ENCODE data around the gene MREG.
A peak's percentile ranks its signal among the peaks of the same experiment; 100 is the strongest.

The MREG gene, protein sequence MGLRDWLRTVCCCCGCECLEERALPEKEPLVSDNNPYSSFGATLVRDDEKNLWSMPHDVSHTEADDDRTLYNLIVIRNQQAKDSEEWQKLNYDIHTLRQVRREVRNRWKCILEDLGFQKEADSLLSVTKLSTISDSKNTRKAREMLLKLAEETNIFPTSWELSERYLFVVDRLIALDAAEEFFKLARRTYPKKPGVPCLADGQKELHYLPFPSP

DNA sequence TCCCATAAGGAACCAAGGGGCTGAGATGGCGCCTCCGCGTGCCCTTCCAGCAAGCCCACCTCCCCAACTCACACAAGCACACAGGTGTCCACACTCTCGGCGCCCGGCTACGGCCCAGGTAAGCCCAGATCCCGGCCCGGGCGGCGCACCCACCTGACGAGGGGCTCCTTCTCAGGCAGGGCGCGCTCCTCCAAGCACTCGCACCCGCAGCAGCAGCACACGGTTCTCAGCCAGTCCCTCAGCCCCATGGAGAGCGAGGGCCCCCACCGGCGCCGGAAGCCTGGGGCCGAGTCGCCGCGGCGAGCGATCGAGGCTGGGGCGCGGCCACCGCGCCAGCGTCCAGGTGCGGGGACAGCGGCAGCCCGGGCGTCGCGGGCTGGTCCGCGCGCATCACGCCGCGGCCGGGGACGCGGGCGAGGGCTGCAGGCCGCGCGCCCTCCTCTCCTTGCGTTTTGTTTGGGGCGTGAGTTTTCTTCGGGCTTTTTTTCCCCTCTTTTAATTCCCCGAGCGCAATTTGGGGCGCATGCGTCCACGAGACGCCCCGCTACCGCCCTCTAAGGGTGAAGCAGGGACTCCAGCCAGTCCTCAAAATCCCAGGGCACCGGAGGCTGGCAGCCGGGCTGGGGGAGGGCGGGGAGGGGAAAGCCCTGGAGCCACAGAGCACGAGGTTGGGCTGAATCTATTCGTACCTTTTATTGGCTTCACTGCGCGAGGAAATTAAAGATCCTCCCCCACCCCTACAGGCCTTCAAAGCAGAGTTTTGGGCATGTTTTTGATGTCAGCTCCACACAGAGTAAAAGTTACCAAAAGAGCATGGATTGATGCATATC, at the start of gene MREG:
Gene MREG, minus strand, starts transcription at position 472 of the 830 bp plus-strand sequence. Its CDS starts 224 bp downstream, at position 248.
- DNase-seq: peak; percentile 88

GRCh38 chr2:216059233-216059834, 46.0 kb upstream of the MREG start:
- no peak for DNase-seq

DNA sequence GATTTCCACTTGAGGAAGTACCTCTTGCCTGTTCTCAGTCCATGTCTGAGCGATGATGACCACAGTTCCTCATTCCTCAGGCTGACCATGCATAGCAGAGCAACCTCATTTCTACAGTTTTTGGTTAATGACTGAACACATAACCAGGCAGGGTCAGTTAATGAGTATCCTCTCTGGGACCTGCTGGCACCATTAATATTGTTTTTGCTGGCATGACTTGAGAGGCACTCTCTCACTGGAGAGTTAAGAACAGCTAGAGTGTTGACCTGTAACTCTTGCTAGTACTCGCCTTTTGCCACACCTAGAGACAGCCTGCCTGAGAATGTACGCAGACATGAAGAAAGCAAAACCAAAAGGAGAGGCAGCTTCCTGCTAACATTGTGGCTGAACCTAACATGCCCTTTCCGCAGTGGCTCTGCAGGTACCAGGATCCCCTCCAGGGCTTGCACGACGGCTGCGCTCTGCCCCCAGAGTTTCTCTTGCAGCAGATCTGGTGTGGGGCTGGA, 44.4 kb upstream of the MREG start:
- DNase-seq: peak; percentile 57

GRCh38 chr2:216056739-216057138, 43.4 kb upstream of the MREG start:
- DNase-seq: no peak

DNA sequence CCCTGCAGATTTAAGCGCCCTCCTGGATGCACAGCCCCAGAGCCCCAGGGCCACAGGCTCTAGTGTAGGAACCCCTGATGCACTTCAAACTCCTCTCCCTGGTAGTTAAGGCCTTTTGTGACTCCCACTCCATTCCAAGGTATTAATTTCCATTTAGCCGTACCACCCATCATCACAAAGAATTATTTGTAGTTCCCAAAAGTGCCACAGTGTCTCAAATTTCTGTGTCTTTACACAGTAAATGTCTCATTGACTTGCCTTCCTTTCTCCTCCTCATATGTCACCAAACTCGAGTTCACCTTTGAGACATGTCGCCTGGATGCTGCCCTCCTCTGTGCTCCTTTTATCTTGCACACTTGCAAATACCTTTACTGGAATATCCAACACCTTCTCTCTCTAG, 42.3 kb upstream of the MREG start:
- DNase-seq: no peak

DNA sequence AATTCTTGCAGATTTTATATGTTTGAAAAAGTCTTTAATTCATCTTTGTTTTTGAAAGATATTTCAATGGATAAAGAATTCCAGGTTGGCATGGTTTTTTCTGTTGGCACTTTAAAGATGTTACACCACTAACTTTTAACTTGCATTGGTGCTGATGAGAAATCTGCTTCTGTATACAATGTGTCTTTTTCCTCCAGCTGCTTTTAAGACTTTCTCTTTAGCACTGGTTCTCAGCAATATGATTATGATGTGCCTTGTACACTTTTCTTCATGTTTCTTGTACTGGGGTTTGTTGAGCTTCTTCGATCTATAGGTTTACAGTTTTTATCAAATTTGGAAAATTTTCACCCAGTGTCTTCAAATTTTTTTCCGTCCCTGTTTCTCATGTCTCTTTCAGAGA, 39.1 kb upstream of the MREG start:
- DNase-seq: no peak

DNA sequence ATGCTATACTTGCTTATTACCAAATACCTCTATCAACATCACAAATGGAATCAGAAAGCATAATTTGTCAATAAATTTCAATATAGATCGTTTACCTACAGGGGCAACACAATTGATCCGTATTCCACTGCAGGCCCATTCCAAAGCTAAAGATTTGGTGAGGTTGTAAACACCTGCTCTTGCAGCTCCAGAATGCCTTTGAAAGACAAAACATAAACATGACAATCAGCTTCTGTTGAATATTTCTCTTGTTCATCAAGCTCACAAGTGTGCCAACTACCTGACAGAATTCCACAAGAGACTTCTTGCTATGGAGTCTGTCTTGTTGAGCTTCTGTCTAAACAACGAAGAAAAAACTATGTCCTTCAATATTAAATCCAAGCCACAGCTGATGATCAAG, 38.0 kb upstream of the MREG start:
- no peak for DNase-seq

GRCh38 chr2:216049452-216049851, 36.1 kb upstream of the MREG start:
- no peak for DNase-seq

GRCh38 chr2:216047397-216047796, 34.0 kb upstream of the MREG start:
- no peak for DNase-seq

DNA sequence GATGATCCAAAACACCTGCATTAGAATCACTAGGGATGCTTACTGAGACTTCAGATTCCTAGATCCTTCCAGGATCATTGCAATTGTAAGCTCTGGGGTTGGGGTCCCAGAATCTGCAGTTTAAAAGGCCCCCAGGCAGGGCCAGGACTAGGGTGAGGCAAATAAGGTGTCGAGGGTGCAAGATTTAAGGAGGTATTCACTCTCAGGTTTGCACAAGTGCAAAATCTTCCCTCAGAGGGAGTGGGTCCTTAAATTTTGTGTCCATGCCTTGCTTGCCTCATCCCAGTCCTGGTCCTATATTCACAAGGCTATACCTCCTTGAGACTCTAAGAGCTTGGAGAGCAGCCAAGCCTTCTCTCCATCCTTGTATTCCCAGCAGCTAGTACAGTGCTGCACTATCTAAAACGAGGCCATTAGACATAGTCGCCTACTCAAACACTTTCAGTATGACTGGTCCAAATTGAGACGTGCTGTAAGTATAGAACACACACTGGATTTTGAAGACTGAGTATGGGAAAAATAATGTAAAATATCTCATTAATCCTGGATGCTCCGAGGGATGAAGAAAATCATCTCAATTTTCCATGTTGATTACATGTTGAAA, 31.6 kb upstream of the MREG start:
- no peak for DNase-seq

- no peak for DNase-seq
These were observed 30.6 kb upstream of the MREG start for GRCh38 chr2:216043949-216044348.

DNA sequence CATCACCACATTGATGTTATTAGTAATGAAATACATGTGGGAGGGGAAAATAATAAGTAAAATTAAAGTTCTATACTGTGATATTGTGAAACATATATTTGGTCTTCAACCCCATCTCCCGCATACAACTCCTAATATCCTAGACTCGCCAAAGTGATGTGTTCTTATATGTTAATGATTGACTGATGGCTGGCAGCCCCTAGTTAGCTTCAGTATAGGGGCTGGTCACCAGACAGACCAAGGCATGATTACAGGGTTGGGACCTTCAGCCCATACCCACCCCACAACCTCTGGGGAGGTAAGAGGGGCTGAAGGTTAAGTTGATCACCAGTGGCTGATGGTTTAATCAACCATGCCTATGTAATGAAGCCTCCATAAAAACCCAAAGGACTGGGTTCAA, 28.1 kb upstream of the MREG start:
- no peak for DNase-seq

DNA sequence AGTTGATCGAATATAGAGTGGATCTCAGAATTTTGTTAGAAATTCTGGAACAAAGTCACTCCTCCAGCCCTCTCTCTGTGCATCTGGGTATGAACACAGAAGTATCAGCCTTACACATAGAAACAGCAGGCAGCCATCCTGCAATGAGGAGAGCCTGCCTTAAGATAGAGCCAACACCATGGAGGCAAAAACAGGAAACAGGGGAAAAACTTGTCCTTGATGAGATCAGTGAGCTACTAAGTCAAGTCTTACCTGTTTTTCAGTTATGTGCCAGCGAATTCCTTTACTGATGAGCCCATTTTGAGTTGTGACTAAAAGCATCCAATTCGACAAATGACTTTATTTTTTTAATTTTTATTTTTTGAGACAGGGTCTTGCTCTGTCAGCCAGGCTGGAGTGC, 26.6 kb upstream of the MREG start:
- DNase-seq: no peak

- DNase-seq: peak; percentile 78
These were observed 20.7 kb upstream of the MREG start for GRCh38 chr2:216034065-216034464.

DNA sequence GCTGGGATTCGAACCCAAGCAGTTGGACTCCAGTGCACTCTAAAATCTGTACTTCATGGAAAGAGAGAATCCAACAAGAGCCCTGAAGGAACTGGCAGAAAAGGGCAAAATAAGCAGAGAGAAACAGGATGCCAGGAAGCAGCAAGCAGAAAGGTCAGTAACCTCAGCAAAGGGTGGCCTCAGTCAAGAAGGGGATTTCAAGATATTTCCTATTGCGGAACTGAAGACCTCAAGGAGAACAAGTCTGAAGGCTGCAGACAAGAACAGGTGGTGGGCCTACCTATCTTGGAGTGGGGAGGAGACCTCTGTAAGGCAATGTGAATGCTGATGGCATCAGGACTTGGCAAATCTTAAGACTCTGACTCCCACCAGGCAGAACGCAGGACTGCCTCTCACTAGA, 20.1 kb upstream of the MREG start:
- no peak for DNase-seq

DNA sequence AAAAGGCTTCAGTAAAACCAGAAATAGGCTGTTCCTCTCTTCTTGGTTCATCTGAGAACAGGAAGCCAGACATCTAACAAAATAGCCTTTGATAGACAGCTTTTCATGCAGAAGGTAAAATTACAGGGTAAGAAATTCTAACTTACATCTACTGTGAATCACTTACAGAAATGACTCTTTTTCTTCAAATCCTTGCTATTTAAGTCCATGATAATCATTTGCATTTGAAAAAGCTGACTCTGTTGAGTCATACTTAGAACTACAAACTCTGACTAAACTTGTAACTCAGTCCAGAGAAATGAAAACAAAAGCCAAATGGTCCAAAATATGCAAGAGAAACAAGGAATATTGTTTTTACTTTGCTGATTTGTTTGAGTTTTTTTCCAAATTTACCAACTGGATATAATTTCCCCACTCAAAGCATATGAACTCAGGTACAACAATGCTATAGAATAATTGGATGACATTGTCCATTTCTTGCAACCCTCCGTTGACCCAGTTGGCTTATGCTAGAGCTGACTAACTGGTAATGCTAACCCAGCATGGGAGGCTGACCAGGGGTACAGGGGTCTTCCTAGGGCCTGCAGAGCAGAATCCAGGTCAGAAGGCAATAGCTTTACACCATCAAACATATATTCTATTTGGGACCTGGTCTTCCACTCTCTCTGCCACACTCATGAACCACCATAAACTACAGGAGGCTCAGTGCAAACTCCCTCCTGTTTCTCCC, 18.8 kb upstream of the MREG start:
- DNase-seq: no peak

GRCh38 chr2:216030216-216030615, 16.9 kb upstream of the MREG start:
- no peak for DNase-seq

- DNase-seq: no peak
These were observed 16.2 kb upstream of the MREG start for GRCh38 chr2:216029416-216030129.

GRCh38 chr2:216024779-216025336, 11.5 kb upstream of the MREG start:
- DNase-seq: no peak

- DNase-seq: peak; percentile 30
These were observed 9.8 kb upstream of the MREG start for GRCh38 chr2:216023055-216023648.

Measured in activated T-cell treated with anti-CD3 and anti-CD28 coated beads, Interleukin-2, amount 50 U/mL, for 1 hour (primary cell).